NOMO-1 treated with DMSO at 0.1 percent for 48 hours (cell line): Measurements from ENCODE around the gene RALGAPB.
"Not testable (repeated sequence)": the region's sequence is repeated elsewhere in the genome, so short reads cannot be mapped to it uniquely, and the experiment has no call there.

Source experiments
- DNase-seq: peaks from one replicate; lab custom pipeline; 2025; ENCODE audit not compliant: unreplicated experiment; lab: John Stamatoyannopoulos, UW

RALGAPB gene

DNA sequence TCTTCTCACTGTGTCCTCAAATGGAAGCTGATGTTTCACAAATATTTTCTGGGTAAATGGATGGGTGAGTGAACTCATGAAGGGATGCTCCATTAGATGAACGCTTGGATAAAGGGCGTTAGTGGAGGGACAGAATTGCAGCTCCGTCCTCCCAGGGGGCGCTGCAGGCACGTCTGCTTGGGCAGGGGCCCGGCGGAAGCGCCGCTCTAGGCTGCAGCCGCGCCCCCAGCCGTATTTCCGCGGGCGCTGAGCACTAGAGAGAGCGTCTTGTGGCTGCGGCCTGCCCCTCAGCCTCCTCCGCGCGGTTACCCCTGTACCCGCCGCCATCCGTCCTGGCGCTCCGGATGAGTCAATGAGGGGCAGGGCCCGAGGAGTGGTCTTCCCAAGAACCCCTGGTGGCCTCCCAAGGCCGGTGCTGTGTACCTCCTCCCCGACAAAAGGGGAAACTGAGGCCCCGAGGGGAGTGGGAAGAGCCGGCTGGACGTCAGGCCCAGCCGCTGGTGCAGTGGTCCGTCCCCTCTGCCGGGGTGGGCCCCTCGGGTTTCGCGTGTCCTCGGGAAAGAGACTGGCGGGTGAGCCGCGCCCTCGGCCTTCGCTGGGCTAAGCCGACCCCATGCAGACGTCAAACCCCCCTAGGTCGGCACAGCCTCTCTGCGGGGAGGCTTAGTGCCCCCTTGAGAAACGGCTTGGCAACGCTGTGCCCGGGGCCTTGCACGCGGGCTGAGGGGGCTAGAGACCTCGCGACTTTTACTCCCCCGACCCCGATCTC is 26.0 kb upstream of the RALGAPB start:
- DNase-seq = peak; percentile 86

DNA sequence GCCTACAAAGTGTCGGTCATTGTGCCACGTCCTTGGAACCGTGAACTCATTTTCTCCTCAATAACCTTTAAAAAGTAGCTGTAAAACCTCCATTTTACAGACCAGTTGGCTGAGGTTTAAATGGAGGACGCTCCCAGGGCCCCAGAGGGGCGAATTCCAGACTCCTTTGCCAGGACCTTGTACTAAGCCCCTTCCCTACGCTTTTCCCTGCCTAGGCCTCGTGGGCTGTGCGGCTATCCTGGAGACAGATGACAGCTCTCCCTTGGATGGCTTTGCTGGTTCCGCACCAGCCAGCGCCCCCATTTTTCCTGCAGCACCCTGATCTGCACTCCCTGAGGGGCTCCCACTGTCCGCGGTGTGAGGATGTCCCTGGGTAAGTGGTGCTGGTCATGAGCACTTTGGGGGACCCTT is 25.4 kb upstream of the RALGAPB start:
- DNase-seq = no peak

GRCh38 chr20:38447931-38448675 is 24.5 kb upstream of the RALGAPB start:
- DNase-seq = peak; percentile 67

DNA sequence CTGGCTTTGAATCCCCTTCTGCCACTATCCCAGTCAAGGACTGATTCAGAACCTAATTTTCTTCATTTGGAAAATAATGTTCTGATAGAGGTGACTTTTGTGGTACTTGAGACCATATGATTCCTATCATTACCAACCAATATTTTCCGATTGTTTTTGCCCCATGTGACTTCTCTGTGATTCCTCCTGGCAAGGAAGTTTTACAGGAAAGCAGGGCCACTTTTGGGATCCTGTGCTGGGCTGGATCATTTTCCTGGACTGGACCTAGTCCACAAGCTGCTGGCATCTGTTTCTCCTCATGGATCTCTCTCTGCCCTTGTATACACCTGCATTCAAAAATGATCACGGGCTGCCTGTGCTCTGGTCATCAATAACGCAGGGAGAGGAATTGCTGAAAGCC is 23.6 kb upstream of the RALGAPB start:
- DNase-seq = no peak

DNA sequence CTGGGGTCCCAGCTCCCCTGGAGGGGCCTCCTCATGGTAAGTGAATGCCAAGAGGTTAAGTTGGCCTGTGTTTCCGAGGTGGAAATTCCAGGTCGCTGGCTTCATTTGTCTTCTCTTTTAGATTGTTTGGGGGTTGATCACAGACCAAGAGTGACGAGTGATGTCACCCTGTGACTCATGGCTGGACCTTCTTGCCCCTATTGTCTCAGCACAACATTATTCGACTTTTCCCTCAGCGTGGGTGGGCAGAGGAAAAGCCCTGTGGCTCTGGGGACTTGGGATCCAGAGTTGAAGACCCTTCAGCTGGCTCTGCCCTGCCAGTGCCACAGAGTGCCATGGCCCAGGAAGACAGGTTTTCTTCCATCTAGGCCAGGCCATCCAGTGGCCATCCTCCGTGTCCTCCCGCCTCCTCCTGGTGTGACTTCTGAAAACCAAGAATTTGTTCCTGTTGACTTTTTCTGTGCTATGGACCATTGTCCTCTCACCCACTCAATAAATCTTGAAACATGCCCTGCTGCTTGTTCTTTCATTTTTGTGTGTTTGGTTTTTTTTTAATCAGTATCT is 22.1 kb upstream of the RALGAPB start:
- no peak for DNase-seq

GRCh38 chr20:38452880-38453624 is 19.6 kb upstream of the RALGAPB start:
- no peak for DNase-seq

GRCh38 chr20:38453941-38454340 is 18.7 kb upstream of the RALGAPB start:
- DNase-seq = peak; percentile 92

DNA sequence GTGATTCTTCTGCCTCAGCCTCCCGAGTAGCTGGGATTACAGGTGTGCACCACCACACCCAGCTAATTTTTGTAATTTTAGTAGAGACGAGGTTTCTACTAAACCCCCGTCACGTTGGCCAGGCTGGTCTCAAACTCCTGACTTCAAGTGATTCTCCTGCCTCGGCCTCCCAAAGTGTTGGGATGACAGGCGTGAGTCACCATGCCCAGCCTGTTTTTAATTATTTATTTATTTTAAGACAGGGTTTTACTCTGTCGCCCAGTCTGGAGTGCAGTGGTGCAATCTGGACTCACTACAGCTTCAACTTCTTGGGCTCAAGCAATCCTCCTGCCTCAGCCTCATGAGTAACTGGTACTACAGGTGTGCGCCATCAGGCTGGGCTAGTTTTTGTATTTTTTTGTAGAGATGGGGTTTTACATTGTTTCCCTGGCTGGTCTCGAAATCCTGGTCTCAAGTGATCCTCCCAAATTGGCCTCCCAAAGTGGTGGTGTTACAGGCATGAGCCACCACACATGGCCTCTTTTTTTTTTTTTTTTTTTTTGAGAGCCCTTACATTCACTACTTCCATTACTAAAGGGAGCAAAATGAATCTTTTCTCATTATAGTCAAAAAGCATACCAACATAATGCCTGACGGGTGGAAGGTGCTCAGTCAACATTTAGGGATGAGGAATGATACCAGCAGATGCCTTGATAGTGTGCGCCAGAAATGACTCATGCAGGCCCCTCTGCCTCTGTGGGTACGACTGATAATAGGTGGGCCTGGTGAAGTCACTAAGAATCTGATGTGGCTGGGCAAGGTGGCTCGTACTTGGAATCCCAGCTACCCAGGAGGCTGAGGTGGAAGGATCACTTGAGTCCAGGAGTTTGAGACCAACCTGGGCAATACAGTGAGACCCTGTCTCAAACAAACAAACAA is 17.8 kb upstream of the RALGAPB start:
- DNase-seq = no peak

GRCh38 chr20:38458314-38458713 is 14.3 kb upstream of the RALGAPB start:
- no peak for DNase-seq

DNA sequence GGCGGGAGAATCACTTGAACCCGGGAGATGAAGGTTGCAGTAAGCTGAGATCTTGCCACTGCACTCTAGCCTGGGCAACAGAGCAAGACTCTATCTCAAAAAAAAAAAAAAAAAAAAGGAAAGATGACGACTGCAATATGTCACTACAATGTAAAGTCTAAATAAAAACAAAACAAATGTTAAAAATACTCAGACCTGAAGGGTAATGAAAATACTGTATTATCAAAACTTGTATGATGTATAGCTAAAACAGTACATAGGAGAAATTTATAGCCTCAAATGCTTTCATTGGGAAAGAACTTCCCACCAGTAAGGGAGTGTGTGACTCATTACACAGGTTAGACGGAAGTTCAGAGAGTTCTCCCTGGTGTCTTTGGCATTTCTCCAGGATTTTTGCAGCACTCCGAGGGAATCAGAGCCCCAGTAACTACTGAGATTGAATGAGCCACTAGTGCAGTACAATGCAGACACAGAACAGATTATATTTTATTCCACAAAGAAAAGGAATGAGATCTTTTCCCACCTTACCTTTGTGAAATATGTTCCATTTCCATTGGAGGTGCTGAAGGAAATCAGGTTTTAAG is 12.5 kb upstream of the RALGAPB start:
- peak; percentile 24 for DNase-seq

DNA sequence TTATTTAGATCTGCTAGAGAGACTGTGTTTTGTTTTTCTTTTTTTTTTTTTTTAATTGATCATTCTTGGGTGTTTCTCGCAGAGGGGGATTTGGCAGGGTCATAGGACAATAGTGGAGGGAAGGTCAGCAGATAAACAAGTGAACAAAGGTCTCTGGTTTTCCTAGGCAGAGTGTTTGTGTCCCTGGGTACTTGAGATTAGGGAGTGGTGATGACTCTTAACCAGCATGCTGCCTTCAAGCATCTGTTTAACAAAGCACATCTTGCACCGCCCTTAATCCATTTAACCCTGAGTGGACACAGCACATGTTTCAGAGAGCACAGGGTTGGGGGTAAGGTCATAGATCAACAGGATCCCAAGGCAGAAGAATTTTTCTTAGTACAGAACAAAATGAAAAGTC is 12.0 kb upstream of the RALGAPB start:
- DNase-seq = not testable (repeated sequence)

DNA sequence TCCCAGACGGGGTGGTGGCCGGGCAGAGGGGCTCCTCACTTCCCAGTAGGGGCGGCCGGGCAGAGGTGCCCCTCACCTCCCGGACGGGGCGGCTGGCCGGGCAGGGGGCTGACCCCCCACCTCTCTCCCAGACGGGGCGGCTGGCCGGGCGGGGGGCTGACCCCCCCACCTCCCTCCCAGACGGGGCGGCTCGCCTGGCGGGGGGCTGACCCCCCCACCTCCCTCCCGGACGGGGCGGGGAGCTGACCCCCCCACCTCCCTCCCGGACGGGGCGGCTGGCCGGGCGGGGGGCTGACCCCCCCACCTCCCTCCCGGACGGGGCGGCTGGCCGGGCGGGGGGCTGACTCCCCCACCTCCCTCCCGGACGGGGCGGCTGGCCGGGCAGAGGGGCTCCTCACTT is 11.5 kb upstream of the RALGAPB start:
- not testable (repeated sequence) for DNase-seq

DNA sequence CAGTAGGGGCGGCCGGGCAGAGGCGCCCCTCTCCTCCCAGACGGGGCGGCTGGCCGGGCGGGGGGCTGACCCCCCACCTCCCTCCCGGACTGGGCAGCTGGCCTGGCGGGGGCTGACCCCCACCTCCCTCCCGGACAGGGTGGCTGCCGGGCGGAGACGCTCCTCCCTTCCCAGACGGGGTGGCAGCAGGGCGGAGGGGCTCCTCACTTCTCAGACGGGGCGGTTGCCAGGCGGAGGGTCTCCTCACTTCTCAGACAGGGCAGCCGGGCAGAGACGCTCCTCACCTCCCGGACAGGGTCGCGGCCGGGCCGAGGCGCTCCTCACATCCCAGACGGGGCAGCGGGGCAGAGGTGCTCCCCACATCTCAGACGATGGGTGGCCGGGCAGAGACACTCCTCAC is 11.1 kb upstream of the RALGAPB start:
- not testable (repeated sequence) for DNase-seq

DNA sequence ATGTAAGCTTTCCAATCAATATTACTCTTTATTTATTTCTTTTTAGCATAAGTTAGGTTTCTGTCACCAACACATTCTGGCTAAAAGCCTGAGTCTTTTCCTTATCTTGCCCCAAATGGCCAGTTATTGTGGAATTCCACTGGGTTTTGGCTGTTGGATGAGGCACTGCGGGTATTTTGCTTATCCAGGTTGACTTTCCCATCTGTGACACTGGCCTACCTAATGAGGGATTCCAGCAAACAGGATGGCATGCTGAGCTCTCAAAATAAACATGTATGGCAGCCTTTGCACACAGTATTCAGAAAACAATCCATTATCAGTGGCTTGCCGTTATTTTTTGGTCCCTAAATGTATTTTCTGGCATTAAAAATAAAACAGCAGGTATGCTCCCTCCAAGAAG is 6.5 kb upstream of the RALGAPB start:
- no peak for DNase-seq

DNA sequence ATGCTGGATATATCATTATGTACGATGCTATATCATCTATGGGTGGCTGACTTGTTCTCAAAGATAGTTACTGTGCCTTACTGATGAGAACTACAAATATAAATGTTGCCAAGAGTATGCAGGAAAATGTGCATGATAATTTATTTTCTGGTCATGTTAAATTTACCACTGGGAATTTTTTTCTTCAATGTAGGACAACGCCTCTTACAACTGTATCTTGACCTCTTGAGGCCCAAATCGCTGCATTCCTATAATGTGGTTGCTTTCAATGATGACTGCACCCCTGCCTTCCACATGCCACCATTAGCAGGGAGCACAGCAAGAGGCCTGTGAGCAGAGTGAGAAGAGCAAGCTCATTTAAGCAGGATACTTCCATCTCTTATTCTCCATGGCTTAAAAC is 5.7 kb upstream of the RALGAPB start:
- no peak for DNase-seq

GRCh38 chr20:38471245-38471644 is 1.4 kb upstream of the RALGAPB start:
- DNase-seq = no peak

GRCh38 chr20:38471987-38472512 is 593 bp upstream of the RALGAPB start:
- no peak for DNase-seq

DNA sequence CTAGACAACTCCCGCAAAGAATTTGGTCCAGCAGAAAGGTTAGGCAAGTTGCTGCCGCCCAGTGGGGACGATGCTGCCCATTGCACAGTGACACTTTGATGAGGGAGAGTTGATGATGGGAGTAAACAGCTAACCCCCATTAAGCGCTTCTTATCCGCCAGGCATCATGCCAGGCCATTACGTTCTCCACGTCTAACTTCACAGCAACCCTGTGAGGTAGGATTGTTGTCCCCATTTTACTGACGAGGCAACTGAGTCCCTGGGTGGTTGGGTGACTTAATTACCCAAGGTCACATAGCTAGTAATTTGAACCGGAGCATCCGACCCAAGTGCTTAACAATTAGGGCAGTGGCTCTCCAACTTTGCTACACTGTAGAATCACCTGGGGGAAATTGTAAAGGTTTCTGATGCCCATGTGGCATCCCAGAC is 738 bp downstream of the RALGAPB start:
- DNase-seq = no peak

GRCh38 chr20:38477747-38478146 is 5.1 kb downstream of the RALGAPB start:
- no peak for DNase-seq

DNA sequence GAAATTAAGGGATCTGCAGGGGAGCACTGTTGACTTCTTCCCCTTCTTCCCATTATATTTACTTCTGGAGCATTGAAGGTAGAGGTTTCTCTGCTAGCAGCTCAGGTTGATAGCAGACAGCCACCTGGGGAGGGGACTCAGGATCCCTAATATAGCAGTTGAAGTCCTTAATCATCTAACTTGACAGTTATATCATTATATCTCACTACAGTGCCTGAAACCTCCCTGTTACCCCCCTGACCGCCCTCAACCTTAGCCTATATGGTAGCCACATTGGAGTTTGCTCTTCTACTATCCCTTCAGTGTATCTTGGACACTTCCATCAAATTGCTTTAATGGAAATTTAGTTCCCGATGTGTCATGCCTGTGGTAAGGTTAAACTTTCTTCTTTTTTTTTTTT is 7.0 kb downstream of the RALGAPB start:
- no peak for DNase-seq
